ENCODE data around the gene SLC15A4. TPM values are rescaled to one million over a fixed set of nuclear protein-coding genes. Genes with fewer than 3 reads are reported as not detected.
"Not testable (repeated sequence)": the region's sequence is repeated elsewhere in the genome, so short reads cannot be mapped to it uniquely, and the experiment has no call there.

The SLC15A4 gene
- total RNA-seq, 2 donors from 2014 or later: 28.2 to 39.5 TPM

- Mint-ChIP-seq H3K27ac (peak within 1 kb of the TSS; percentile 94), H3K27me3 (ENCODE audit: insufficient read depth) (no peaks in the 10 kb centered on the region), H3K4me1 (peaks cover 37% of the 10 kb centered on the region), H3K9me3 (peaks cover 2% of the 10 kb centered on the region), H3K4me3 (peak within 1 kb of the TSS; percentile 70), H3K36me3 (ENCODE audit: low read depth) (peaks cover 49% of the 10 kb centered on the region)
- Histone ChIP-seq H3K27me3 (ENCODE audit: control insufficient read depth, insufficient read depth, low read length, poor library complexity, severe bottlenecking) (no peaks in the 10 kb centered on the region), H3K9ac (ENCODE audit: extremely low read depth, low read length, poor library complexity, severe bottlenecking) (peak within 1 kb of the TSS; percentile 86), H3K4me3 (ENCODE audit: low read length) (peak within 1 kb of the TSS; percentile 81), H3K36me3 (ENCODE audit: control insufficient read depth, insufficient read depth, low read length) (peaks cover 26% of the 10 kb centered on the region), H3K27ac (ENCODE audit: low read depth, low read length) (peak within 1 kb of the TSS; percentile 12), H3K9me3 (ENCODE audit: control insufficient read depth, low read length) (peaks cover 6% of the 10 kb centered on the region), H3K4me1 (ENCODE audit: control insufficient read depth, insufficient read depth, low read length) (peaks cover 17% of the 10 kb centered on the region)
- TF ChIP-seq, protein P1, sequence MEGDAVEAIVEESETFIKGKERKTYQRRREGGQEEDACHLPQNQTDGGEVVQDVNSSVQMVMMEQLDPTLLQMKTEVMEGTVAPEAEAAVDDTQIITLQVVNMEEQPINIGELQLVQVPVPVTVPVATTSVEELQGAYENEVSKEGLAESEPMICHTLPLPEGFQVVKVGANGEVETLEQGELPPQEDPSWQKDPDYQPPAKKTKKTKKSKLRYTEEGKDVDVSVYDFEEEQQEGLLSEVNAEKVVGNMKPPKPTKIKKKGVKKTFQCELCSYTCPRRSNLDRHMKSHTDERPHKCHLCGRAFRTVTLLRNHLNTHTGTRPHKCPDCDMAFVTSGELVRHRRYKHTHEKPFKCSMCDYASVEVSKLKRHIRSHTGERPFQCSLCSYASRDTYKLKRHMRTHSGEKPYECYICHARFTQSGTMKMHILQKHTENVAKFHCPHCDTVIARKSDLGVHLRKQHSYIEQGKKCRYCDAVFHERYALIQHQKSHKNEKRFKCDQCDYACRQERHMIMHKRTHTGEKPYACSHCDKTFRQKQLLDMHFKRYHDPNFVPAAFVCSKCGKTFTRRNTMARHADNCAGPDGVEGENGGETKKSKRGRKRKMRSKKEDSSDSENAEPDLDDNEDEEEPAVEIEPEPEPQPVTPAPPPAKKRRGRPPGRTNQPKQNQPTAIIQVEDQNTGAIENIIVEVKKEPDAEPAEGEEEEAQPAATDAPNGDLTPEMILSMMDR (conservative IDR thresholded peaks at IDR 0.05): no peak
- peak; percentile 70 for DNase-seq
- WGBS, 2 experiments (ENCODE audit: insufficient coverage in 1 of 2, insufficient read length in 1 of 2): 27 to 86% methylated on average over 8 to 55 of the region's 56 CpGs
Observed at GRCh38 chr12:128852885-128853599, 29.3 kb upstream of the SLC15A4 start, which contains the start of gene GLT1D1. Gene GLT1D1 (plus strand): TSS chr12:128853478. CDS start chr12:128853582, 104 bp downstream.

DNA sequence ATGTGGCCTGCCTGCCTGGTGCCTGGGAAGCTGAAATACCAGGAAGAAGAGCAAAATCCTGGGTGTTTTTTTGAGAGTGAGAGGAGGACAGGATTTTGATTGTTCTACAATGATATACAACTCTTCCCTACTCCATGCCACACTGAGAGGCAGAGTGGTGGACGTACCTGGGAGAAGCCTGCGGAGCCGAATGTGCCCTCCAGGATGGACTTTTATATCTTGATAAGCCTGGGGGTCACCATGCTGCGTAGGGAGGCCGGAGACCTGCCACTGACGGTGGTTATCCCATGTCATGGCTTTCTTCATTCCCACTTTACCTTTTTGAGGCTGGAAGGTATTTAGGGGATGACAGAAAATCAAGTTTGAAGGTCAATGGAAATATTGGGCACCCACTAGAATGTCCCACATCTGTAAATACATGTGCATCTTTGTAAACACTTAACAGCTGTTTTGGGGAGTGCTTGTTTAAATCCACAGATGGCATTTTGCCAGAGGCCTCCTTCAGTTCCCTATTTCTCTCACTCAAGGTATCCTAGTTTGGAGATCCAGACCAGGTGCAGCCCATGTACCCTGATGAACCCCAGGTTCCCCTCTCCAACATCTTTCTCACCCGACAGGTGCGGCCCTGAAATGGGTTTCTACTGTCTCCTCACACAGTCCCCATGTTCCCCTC lies 28.4 kb upstream of the SLC15A4 start:
- H3K4me3 Mint-ChIP-seq: peak overlapping the region; percentile 70
- Histone ChIP-seq H3K4me1 (ENCODE audit: control insufficient read depth, insufficient read depth, low read length) (peaks cover 13% of the 10 kb centered on the region), H3K9ac (ENCODE audit: extremely low read depth, low read length, poor library complexity, severe bottlenecking) (peak overlapping the region; percentile 5), H3K4me3 (ENCODE audit: low read length) (peak overlapping the region; percentile 81), H3K36me3 (ENCODE audit: control insufficient read depth, insufficient read depth, low read length) (peaks cover 19% of the 10 kb centered on the region), H3K9me3 (ENCODE audit: control insufficient read depth, low read length) (peaks cover under 1% of the 10 kb centered on the region), H3K27me3 (ENCODE audit: control insufficient read depth, insufficient read depth, low read length, poor library complexity, severe bottlenecking) (no peaks in the 10 kb centered on the region), H3K27ac (ENCODE audit: low read depth, low read length) (no peak overlapping the region)
- no peaks in the 10 kb centered on the region for H3K27me3 Mint-ChIP-seq (ENCODE audit: insufficient read depth)
- no peak overlapping the region for H3K27ac Mint-ChIP-seq
- TF ChIP-seq, protein P1 (conservative IDR thresholded peaks at IDR 0.05): no peak
- peaks cover 31% of the 10 kb centered on the region for H3K4me1 Mint-ChIP-seq
- H3K36me3 Mint-ChIP-seq (ENCODE audit: low read depth): peaks cover 50% of the 10 kb centered on the region
- 89 to 92% methylated on average over 3 to 8 of the region's 8 CpGs for WGBS, 2 experiments (ENCODE audit: insufficient coverage in 1 of 2, insufficient read length in 1 of 2)
- no peak for DNase-seq
- H3K9me3 Mint-ChIP-seq: peaks cover 2% of the 10 kb centered on the region

- WGBS, 2 experiments (ENCODE audit: insufficient coverage in 1 of 2, insufficient read length in 1 of 2): 82 to 88% methylated on average over 4 to 7 of the region's 7 CpGs
- H3K27me3 ChIP-seq (ENCODE audit: control insufficient read depth, insufficient read depth, low read length, poor library complexity, severe bottlenecking); H3K27ac Mint-ChIP-seq; H3K27me3 Mint-ChIP-seq (ENCODE audit: insufficient read depth); H3K9me3 Mint-ChIP-seq; H3K27ac ChIP-seq (ENCODE audit: low read depth, low read length); H3K9ac ChIP-seq (ENCODE audit: extremely low read depth, low read length, poor library complexity, severe bottlenecking); H3K4me1 ChIP-seq (ENCODE audit: control insufficient read depth, insufficient read depth, low read length); DNase-seq; H3K9me3 ChIP-seq (ENCODE audit: control insufficient read depth, low read length); H3K4me3 ChIP-seq (ENCODE audit: low read length): not testable (repeated sequence)
- H3K4me1 Mint-ChIP-seq: peaks cover 24% of the 10 kb centered on the region
- peaks cover 52% of the 10 kb centered on the region for H3K36me3 Mint-ChIP-seq (ENCODE audit: low read depth)
- H3K4me3 Mint-ChIP-seq: peak overlapping the region; percentile 70
- peaks cover 19% of the 10 kb centered on the region for H3K36me3 ChIP-seq (ENCODE audit: control insufficient read depth, insufficient read depth, low read length)
Observed at GRCh38 chr12:128851429-128851828, 27.7 kb upstream of the SLC15A4 start.
